Neural cell (in vitro differentiated cells): Measurements from ENCODE around the gene APBB2.

Experiments
- CTCF ChIP-seq: fragments of 450-650 bp; IDR thresholded peaks from 2 replicates; pipeline ENCODE4 v1.5.1; 2014; ENCODE audit warnings: antibody characterized with exemption, mild to moderate bottlenecking, moderate library complexity; ENCODE audit not compliant: poor library complexity, severe bottlenecking
- EP300 ChIP-seq: fragments of 450-650 bp; conservative IDR thresholded peaks from 2 replicates; pipeline ENCODE4 v1.6.1; 2014; ENCODE audit warnings: antibody characterized with exemption, mild to moderate bottlenecking, moderate library complexity; ENCODE audit not compliant: poor library complexity, severe bottlenecking
- EZH2 ChIP-seq: fragments of 200-600, 300-800 bp; shearing (Covaris generic), sonication (generic); IDR thresholded peaks from 2 replicates; pipeline ENCODE4 v1.6.1; 2014; ENCODE audit warnings: antibody characterized with exemption, low read length, borderline replicate concordance, mild to moderate bottlenecking; ENCODE audit not compliant: insufficient read depth, poor library complexity, severe bottlenecking
- MXI1 ChIP-seq: fragments of 450-650 bp; conservative IDR thresholded peaks from 2 replicates; pipeline ENCODE4 v1.6.1; 2014; ENCODE audit warnings: antibody characterized with exemption, mild to moderate bottlenecking; ENCODE audit not compliant: poor library complexity, severe bottlenecking
- POLR2AphosphoS5 ChIP-seq: IDR thresholded peaks from 2 replicates; pipeline ENCODE4 v1.6.1; 2012
- RAD21 ChIP-seq: fragments of 450-650 bp; conservative IDR thresholded peaks from 2 replicates; pipeline ENCODE4 v1.6.1; 2014; ENCODE audit warnings: antibody characterized with exemption, mild to moderate bottlenecking, moderate library complexity
- REST ChIP-seq: IDR thresholded peaks from 2 replicates; pipeline ENCODE4 v1.6.1; 2012; ENCODE audit warnings: borderline replicate concordance
- SMC3 ChIP-seq: fragments of 450-650 bp; conservative IDR thresholded peaks from 2 replicates; pipeline ENCODE4 v1.6.1; 2014; ENCODE audit warnings: antibody characterized with exemption, mild to moderate bottlenecking, moderate library complexity; ENCODE audit not compliant: poor library complexity
- TAF1 ChIP-seq: IDR thresholded peaks from 2 replicates; pipeline ENCODE4 v1.6.1; 2012; ENCODE audit warnings: low read depth

GRCh38 chr4:40848940-40849339 lies 365.4 kb downstream of the APBB2 start:
- no peak for TF ChIP-seq CTCF
- TF ChIP-seq RAD21, result no peak
- TF ChIP-seq SMC3, result no peak
- no peak for TF ChIP-seq EZH2
- TF ChIP-seq MXI1, result no peak
- no peak for TF ChIP-seq REST
- TF ChIP-seq POLR2AphosphoS5, result no peak
- TF ChIP-seq TAF1, result no peak
- TF ChIP-seq EP300, result no peak
